Measurements from ENCODE around the gene AIF1. TPM values are rescaled to one million over a fixed set of nuclear protein-coding genes. Genes with fewer than 3 reads are reported as not detected.
A peak's percentile ranks its signal among the peaks of the same experiment; 100 is the strongest.
"Not testable (repeated sequence)": the region's sequence is repeated elsewhere in the genome, so short reads cannot be mapped to it uniquely, and the experiment has no call there.

Gene AIF1
- total and polyA plus RNA-seq, 10 donors: 258 to 479 (median 311) TPM

DNA sequence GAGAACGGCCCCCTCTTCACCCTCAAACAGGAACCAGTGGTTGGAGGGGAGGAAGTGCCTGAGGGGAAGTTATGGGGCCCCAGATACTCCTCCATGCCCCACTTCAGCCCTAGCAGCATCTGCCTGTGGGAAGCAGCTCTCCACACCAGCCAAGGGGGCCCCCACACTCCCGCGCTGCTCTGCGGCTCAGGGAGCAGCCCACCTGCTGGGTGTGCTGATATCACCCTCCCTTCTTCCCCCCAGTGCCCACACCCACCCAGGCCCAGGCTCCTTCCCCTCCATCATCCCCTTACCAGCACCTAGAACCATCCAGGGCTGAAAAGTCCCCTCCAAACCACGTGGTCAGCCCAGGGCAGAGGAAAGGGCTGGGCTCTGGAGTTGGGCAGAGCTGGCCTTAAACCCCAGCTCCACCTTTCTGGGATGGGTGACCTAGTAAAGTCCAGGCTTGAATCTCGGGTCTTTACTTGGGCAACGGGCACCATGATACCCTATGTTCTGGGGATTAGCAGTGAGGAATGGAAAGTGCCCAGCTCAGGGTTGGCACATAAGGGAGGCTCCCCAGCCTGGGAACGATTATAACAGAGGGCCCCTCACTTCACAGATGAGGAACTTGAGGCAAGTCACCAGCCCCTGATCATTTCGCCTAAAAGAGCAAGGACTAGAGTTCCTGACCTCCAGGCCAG lies 28.3 kb upstream of the AIF1 start:
- Histone ChIP-seq H3K27me3 (replicated peaks in 1 of 7) (no peaks in the 10 kb centered on the region), H3K9me3 (no peaks in the 10 kb centered on the region), H3K4me3 (peak overlapping the region in 7 of 8 donors; percentile 23 to 64 (median 38)), H3K27ac (peak overlapping the region; percentile 82 to 98 (median 96)), H3K36me3 (peaks cover 0 to 24% (median 2%) of the 10 kb centered on the region in 6 donors), H3K4me1 (peaks cover 55 to 100% (median 87%) of the 10 kb centered on the region in 6 donors)
- peak; percentile 29 to 81 (median 69) for TF ChIP-seq POLR2AphosphoS5 (IDR thresholded peaks at IDR 0.05)
- TF ChIP-seq, protein P1, sequence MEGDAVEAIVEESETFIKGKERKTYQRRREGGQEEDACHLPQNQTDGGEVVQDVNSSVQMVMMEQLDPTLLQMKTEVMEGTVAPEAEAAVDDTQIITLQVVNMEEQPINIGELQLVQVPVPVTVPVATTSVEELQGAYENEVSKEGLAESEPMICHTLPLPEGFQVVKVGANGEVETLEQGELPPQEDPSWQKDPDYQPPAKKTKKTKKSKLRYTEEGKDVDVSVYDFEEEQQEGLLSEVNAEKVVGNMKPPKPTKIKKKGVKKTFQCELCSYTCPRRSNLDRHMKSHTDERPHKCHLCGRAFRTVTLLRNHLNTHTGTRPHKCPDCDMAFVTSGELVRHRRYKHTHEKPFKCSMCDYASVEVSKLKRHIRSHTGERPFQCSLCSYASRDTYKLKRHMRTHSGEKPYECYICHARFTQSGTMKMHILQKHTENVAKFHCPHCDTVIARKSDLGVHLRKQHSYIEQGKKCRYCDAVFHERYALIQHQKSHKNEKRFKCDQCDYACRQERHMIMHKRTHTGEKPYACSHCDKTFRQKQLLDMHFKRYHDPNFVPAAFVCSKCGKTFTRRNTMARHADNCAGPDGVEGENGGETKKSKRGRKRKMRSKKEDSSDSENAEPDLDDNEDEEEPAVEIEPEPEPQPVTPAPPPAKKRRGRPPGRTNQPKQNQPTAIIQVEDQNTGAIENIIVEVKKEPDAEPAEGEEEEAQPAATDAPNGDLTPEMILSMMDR (IDR thresholded peaks at IDR 0.05 in 8 of 11, conservative IDR thresholded peaks at IDR 0.05 in 3 of 11): no peak
- peak; percentile 91 for DNase-seq
- intact Hi-C loops (cut with DNase I; ENCODE audit: low total_unique reads): no loop called here
- WGBS, 5 donors: 23 to 42% (median 30%) methylated on average over 8 to 9 of the region's 9 CpGs

DNA sequence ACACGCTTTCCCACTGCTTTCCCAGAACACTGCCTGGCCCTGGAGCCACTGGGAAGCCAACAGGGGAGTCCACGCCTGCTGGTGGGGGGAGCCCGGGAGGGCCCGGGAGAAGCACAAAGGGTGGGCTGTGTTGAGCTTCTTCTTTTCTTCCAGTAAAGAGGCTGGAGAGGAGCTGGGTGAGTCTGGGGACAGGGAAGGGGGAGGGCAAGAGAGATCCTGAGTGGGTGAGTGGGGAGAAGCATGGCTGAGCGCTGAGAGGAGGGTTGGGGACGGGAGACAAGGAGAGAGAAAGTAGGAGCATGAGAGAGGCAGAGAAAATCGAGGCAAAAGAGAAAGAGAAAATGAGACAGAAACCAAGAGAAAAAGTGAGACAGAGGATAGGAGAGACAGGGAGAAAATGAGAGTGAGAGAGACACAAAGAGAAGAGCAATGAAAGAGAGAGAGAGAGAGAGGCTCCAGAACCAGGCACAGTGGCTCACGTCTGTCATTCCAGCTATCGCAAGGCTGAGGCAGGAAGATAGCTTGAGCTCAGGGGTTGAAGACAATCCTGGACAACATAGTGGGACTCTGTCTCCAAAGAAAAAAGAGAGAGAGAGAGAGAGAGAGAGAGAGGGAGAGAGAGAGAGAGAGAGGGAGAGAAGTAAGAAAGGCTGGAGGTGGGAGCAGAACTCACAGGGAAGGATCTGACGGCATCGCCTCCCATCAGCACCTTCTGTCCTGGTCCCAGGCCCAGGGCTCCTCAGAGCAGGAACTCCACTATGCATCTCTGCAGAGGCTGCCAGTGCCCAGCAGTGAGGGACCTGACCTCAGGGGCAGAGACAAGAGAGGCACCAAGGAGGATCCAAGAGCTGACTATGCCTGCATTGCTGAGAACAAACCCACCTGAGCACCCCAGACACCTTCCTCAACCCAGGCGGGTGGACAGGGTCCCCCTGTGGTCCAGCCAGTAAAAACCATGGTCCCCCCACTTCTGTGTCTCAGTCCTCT lies 26.9 kb upstream of the AIF1 start:
- peak overlapping the region; percentile 82 to 98 (median 96) for H3K27ac ChIP-seq
- peaks cover 51 to 100% (median 86%) of the 10 kb centered on the region in 6 donors for H3K4me1 ChIP-seq
- H3K36me3 ChIP-seq: peaks cover 0 to 24% (median 2%) of the 10 kb centered on the region in 6 donors
- DNase-seq: no peak
- intact Hi-C loops (cut with DNase I; ENCODE audit: low total_unique reads): no loop called here
- no peaks in the 10 kb centered on the region for H3K27me3 ChIP-seq (replicated peaks in 1 of 7)
- peak overlapping the region in 7 of 8 donors; percentile 23 to 64 (median 38) for H3K4me3 ChIP-seq
- H3K9me3 ChIP-seq: no peaks in the 10 kb centered on the region
- TF ChIP-seq, protein P1 (IDR thresholded peaks at IDR 0.05 in 8 of 11, conservative IDR thresholded peaks at IDR 0.05 in 3 of 11): no peak
- TF ChIP-seq POLR2AphosphoS5 (IDR thresholded peaks at IDR 0.05): no peak
- no peak for TF ChIP-seq POLR2A (IDR thresholded peaks at IDR 0.05)
- 44 to 49% (median 46%) methylated on average over 12 of the region's 12 CpGs for WGBS, 5 donors

DNA sequence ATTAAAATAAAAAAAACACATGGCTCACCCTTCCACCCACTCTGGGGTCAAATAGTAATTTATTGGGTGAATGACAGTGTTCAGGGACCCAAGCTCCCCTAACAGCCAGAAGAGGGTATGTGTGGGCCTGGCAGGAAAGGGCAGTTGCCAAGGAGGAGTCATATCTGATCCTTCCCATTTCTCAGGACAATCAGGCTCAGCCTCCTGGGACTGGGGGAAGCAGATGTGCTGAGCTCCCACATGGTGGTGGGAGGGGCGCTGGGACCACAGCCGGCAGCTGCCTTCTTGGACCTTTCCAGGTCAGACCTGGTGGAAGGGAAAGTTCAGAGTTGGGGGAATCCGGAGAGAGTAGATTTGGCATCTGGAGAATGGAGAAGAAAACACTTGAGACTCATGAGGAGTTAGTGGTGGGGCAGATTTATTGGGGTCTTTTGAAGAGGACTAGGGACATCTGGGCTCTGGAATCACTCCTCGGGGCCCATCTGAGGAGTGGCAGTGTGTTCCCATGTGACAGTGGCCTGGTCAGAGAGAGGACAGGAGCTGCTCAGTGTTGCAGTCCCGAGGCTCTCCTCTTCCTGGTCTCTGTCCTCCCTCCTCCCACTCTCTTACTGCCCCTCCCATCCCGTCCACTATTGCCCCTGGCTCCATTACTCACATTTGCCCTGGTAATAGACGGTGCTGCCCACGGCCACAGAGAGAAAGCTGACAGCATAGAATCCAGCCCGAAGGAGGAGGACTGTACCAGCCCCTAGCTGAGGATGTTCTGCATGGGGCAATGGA lies 26.0 kb upstream of the AIF1 start:
- Histone ChIP-seq H3K27ac (peak overlapping the region; percentile 82 to 98 (median 96)), H3K27me3 (replicated peaks in 1 of 7) (no peaks in the 10 kb centered on the region), H3K9me3 (no peaks in the 10 kb centered on the region), H3K4me3 (peak overlapping the region in 2 of 8 donors; percentile 34 to 44), H3K36me3 (peaks cover 0 to 24% (median 2%) of the 10 kb centered on the region in 6 donors), H3K4me1 (peaks cover 49 to 100% (median 83%) of the 10 kb centered on the region in 6 donors)
- TF ChIP-seq POLR2AphosphoS5 (IDR thresholded peaks at IDR 0.05): no peak
- TF ChIP-seq, protein P1 (IDR thresholded peaks at IDR 0.05 in 8 of 11, conservative IDR thresholded peaks at IDR 0.05 in 3 of 11): no peak
- TF ChIP-seq POLR2A (IDR thresholded peaks at IDR 0.05): no peak
- intact Hi-C loops (cut with DNase I; ENCODE audit: low total_unique reads): no loop called here
- WGBS, 5 donors: 57 to 67% (median 65%) methylated on average over 9 of the region's 9 CpGs
- no peak for DNase-seq

GRCh38 chr6:31590691-31591090 lies 24.3 kb upstream of the AIF1 start:
- 79 to 92% (median 89%) methylated on average over 5 of the region's 5 CpGs for WGBS, 5 donors
- intact Hi-C loops (cut with DNase I; ENCODE audit: low total_unique reads): not testable (repeated sequence)
- H3K4me1 ChIP-seq: peaks cover 34 to 100% (median 67%) of the 10 kb centered on the region in 6 donors

More at GRCh38 chr6:31590691-31591090, 24.3 kb upstream of the AIF1 start:
- peaks cover 0 to 24% (median 2%) of the 10 kb centered on the region in 6 donors for H3K36me3 ChIP-seq
- DNase-seq; H3K4me3 ChIP-seq; H3K27ac ChIP-seq; H3K9me3 ChIP-seq; H3K27me3 ChIP-seq (replicated peaks in 1 of 7): not testable (repeated sequence)

All from spleen (tissue), 11 donors.